WERI-Rb-1 (cell line): ENCODE results near the gene GABRG3.

Source experiments
- DNase-seq: peaks from one replicate; pipeline ENCODE4 v3.0.0-alpha.2; 2020
- H3K27ac ChIP-seq: fragments of 250-450 bp; sonication (Bioruptor Pico); 2 replicates; pipeline ENCODE4 v1.5.1; 2020; ENCODE audit warnings: mild to moderate bottlenecking, moderate library complexity
- H3K27me3 ChIP-seq: fragments of 250-450 bp; sonication (Bioruptor Pico); 2 replicates; pipeline ENCODE4 v1.5.1; 2021; ENCODE audit warnings: mild to moderate bottlenecking, low read depth, moderate library complexity; ENCODE audit not compliant: insufficient read depth, severe bottlenecking
- H3K36me3 ChIP-seq: fragments of 250-450 bp; sonication (Bioruptor Pico); 2 replicates; pipeline ENCODE4 v1.5.1; 2020; ENCODE audit warnings: mild to moderate bottlenecking, moderate library complexity
- H3K4me3 ChIP-seq: 2 replicates; pipeline ENCODE4 v1.5.1; 2011; ENCODE audit warnings: low read depth, mild to moderate bottlenecking, control low read depth, low read length
- H3K9me3 ChIP-seq: fragments of 250-450 bp; sonication (Bioruptor Pico); 2 replicates; pipeline ENCODE4 v1.5.1; 2021; ENCODE audit warnings: mild to moderate bottlenecking, moderate library complexity; ENCODE audit not compliant: severe bottlenecking
- TF ChIP-seq, protein P1 (sequence below): IDR thresholded peaks from 2 replicates; pipeline ENCODE4 v1.5.1; 2011; ENCODE audit warnings: low read depth, mild to moderate bottlenecking, control low read depth, inconsistent platforms, low read length

The GABRG3 gene

DNA sequence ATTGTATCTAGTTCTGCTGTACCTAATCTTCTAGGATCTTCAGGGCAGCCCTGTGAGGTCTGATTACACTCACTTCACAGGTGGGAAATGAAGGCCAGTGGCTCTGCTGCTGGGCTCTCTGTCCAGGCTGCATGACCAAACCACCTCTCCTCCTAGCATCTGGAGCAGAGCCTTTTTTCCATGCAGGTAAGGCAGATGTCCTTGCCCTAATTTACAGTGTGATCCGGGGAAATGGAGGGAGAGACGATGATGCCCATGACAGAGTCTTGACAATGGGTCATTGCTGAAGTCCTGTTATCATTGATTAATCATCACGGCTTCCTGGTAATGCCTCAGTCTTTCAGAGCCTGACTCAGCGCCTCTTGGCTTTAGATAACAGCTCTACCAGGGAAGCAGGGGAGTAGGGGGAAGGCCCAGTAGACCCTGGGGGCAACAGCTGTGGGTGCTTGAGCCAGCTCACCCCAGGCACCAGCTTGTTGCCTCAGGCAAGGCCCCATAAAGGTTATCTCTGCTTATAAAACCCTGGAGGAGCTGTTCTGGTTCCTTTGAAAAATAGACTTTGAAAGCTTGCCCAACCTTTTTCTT is 153.4 kb downstream of the GABRG3 start:
- H3K27ac ChIP-seq, result no peak overlapping the region
- H3K4me3 ChIP-seq, result no peak overlapping the region
- TF ChIP-seq, protein P1, sequence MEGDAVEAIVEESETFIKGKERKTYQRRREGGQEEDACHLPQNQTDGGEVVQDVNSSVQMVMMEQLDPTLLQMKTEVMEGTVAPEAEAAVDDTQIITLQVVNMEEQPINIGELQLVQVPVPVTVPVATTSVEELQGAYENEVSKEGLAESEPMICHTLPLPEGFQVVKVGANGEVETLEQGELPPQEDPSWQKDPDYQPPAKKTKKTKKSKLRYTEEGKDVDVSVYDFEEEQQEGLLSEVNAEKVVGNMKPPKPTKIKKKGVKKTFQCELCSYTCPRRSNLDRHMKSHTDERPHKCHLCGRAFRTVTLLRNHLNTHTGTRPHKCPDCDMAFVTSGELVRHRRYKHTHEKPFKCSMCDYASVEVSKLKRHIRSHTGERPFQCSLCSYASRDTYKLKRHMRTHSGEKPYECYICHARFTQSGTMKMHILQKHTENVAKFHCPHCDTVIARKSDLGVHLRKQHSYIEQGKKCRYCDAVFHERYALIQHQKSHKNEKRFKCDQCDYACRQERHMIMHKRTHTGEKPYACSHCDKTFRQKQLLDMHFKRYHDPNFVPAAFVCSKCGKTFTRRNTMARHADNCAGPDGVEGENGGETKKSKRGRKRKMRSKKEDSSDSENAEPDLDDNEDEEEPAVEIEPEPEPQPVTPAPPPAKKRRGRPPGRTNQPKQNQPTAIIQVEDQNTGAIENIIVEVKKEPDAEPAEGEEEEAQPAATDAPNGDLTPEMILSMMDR, result no peak
- H3K9me3 ChIP-seq, result no peaks in the 10 kb centered on the region
- H3K27me3 ChIP-seq, result no peaks in the 10 kb centered on the region
- no peak for DNase-seq
- no peaks in the 10 kb centered on the region for H3K36me3 ChIP-seq

GRCh38 chr15:27125185-27125584 is 154.2 kb downstream of the GABRG3 start:
- Histone ChIP-seq H3K9me3 (no peaks in the 10 kb centered on the region), H3K27ac (no peak overlapping the region), H3K27me3 (no peaks in the 10 kb centered on the region), H3K36me3 (no peaks in the 10 kb centered on the region), H3K4me3 (no peak overlapping the region)
- TF ChIP-seq, protein P1, result no peak
- DNase-seq, result no peak

- no peak for DNase-seq
- Histone ChIP-seq H3K27ac (no peak overlapping the region), H3K9me3 (no peaks in the 10 kb centered on the region), H3K4me3 (no peak overlapping the region), H3K36me3 (no peaks in the 10 kb centered on the region), H3K27me3 (no peaks in the 10 kb centered on the region)
- TF ChIP-seq, protein P1, result no peak
Measured at GRCh38 chr15:27126449-27126848, 155.5 kb downstream of the GABRG3 start.

DNA sequence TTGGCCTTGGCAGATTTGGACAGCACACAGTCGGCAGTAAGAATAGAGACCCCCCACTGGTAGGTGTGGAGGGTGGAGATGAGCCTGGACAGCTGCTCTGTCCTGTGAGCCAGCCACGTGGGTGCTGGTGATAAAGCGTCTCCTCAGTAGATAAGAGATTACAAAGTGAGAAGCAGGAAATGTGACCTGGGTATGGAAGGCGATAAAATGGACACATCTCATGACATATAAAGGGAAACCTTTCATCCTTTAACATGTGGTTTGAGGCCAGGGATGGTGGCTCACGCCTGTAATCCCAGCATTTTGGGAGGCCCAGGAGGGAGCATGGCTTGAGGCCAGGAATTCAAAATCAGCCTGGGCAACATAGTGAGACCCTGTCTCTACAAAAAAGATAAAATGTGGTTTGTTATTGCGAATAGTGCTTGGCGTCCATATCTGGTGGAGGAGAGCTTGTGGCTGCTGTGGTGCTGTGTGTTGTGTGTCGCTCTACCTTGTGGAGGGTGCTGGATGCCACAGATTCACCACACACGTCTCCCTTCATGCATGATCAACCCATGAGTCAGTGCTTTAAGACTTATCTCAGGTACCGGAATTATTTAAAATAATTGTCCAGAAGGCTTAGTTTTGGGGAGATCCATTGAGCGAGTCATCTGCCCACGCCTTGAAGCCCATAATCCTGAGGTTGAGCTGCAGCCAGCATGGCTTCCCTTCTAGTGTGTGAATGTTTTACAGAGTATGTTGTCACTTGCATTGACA is 157.0 kb downstream of the GABRG3 start:
- TF ChIP-seq, protein P1, result no peak
- no peak overlapping the region for H3K4me3 ChIP-seq
- H3K9me3 ChIP-seq, result no peaks in the 10 kb centered on the region
- no peaks in the 10 kb centered on the region for H3K27me3 ChIP-seq
- no peaks in the 10 kb centered on the region for H3K36me3 ChIP-seq
- DNase-seq, result no peak
- H3K27ac ChIP-seq, result no peak overlapping the region

DNA sequence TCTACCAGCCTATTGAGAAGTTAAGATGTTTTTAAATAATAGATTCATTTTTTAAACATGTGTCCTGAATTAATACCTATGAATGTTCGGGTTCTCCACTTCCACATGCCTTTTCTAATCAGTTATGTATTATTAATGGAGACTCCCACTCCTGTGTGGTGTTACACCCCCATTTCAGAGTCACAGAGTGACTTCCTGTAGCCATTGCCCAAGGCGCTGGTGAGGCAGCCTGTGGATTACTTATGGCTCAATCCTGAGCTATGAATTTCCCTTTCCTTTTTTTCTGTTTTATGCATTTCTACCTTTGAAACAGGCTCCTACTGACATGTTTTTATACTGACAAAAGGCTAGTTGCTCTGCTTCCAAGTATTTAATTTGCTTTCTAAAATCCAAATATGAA is 162.3 kb downstream of the GABRG3 start:
- Histone ChIP-seq H3K9me3 (no peaks in the 10 kb centered on the region), H3K36me3 (no peaks in the 10 kb centered on the region), H3K27me3 (no peaks in the 10 kb centered on the region), H3K27ac (no peak overlapping the region), H3K4me3 (no peak overlapping the region)
- TF ChIP-seq, protein P1, result no peak
- DNase-seq, result no peak
